ENCODE results near the gene EEF2K.

- TF ChIP-seq POLR2A (IDR thresholded peaks at IDR 0.05; ENCODE audit: low read length) (no peak), GATA1 (IDR thresholded peaks at IDR 0.05; ENCODE audit: low read depth, low read length) (no peak)
These were observed 41.6 kb upstream of the EEF2K start for GRCh38 chr16:22164482-22164881.
